K562 (cell line): ENCODE data around the gene CRIM1. TPM values are rescaled to one million over a fixed set of nuclear protein-coding genes. Genes with fewer than 3 reads are reported as not detected.

Experiments used
- ATAC-seq: fragments of 200-7000 bp; cut with Tn5 transposase; 3 replicates; pipeline ENCODE4 v1.9.1; 2020; ENCODE audit warnings: moderate library complexity
- BruUV-seq: library from RNA; stranded (reverse); fragments of 400-500 nt; replicated peaks from 2 replicates; lab custom pipeline; 2021; lab: Mats Ljungman, UMichigan
- CTCF ChIA-PET: fragments of 300-600 bp; formaldehyde crosslinking; extraction: SDS; loops from one replicate; lab custom pipeline; 2021; ENCODE audit warnings: low intra/inter-chr PET ratio; lab: Yijun Ruan, JAX
- POLR2A ChIA-PET: fragments of 300-600, 350-650 bp; sonication (Branson Sonifier 250); formaldehyde crosslinking; extraction: SDS; loops from one replicate; lab custom pipeline; 2021; ENCODE audit warnings: antibody characterized with exemption, inconsistent platforms; lab: Yijun Ruan, JAX
- DNase-seq, 4 experiments: peaks; one replicate each; pipeline versions ENCODE4 v3.0.0 to v3.0.0-alpha.2; 2011 to 2018; ENCODE audit warnings: low spot score in 3 of 4, mixed read lengths in 3 of 4; ENCODE audit errors: extremely low read depth in 1 of 4
- FAIRE-seq: peaks from 2 replicates; lab custom pipeline; 2011; peaks lifted over from hg19 to GRCh38; lab: Jason Lieb, UNC
- H2AFZ ChIP-seq: 2 replicates; pipeline ENCODE4 v1.6.0; 2011; ENCODE audit warnings: low read depth, low read length, control low read depth, inconsistent platforms
- H3K27ac ChIP-seq: fragments of 200-600 bp; 3 replicates; pipeline ENCODE4 v1.8.0; 2011; ENCODE audit warnings: low read depth, mild to moderate bottlenecking, control low read depth, inconsistent platforms, low read length, moderate library complexity, mixed read lengths; ENCODE audit errors: extremely low read depth
- H3K27me3 ChIP-seq, 2 experiments: fragments of 300-600 bp in 1 of 2; 2 replicates in 1 of 2; 3 replicates in 1 of 2; pipeline versions ENCODE4 v1.6.0 to v1.8.0; 2011; ENCODE audit warnings: inconsistent platforms in 2 of 2, low read length in 2 of 2, mild to moderate bottlenecking in 1 of 2, mixed read lengths in 1 of 2, moderate library complexity in 1 of 2; ENCODE audit not compliant: control insufficient read depth in 2 of 2, insufficient read depth in 2 of 2
- H3K36me3 ChIP-seq: fragments of 300-600 bp; 3 replicates; pipeline ENCODE4 v1.8.0; 2011; ENCODE audit warnings: mild to moderate bottlenecking, low read length, inconsistent platforms; ENCODE audit not compliant: control insufficient read depth, insufficient read depth
- H3K4me1 ChIP-seq, 2 experiments: fragments of 200-600 bp in 1 of 2; replicated peaks in 1 of 2; 2 replicates in 1 of 2; 3 replicates in 1 of 2; pipeline versions ENCODE4 v1.5.1 to v1.8.0; 2011; ENCODE audit warnings: inconsistent platforms in 2 of 2, low read length in 2 of 2, mild to moderate bottlenecking in 1 of 2, mixed read lengths in 1 of 2, moderate library complexity in 1 of 2; ENCODE audit not compliant: control insufficient read depth in 2 of 2, insufficient read depth in 2 of 2
- H3K4me2 ChIP-seq: 2 replicates; pipeline ENCODE4 v1.6.1; 2011; ENCODE audit warnings: low read length, control low read depth, inconsistent platforms, mixed read lengths; ENCODE audit not compliant: insufficient read depth
- H3K4me3 ChIP-seq: fragments of 200-600 bp; sonication (generic), shearing (Covaris generic); 2 replicates; pipeline ENCODE4 v1.5.1; 2016; ENCODE audit warnings: control low read depth, inconsistent platforms
- H3K79me2 ChIP-seq: fragments of 200-600 bp; 3 replicates; pipeline ENCODE4 v1.8.0; 2011; ENCODE audit warnings: low read length, inconsistent platforms; ENCODE audit not compliant: control insufficient read depth, insufficient read depth
- H3K9ac ChIP-seq, 2 experiments: 2 replicates each; pipeline versions ENCODE4 v1.6.0 to v1.6.1; 2011; ENCODE audit warnings: low read depth in 2 of 2, low read length in 2 of 2, control low read depth in 1 of 2, inconsistent platforms in 1 of 2, mild to moderate bottlenecking in 1 of 2, mixed read lengths in 1 of 2; ENCODE audit not compliant: insufficient read depth in 1 of 2
- H3K9me1 ChIP-seq: one replicate; pipeline ENCODE4 v1.6.0; 2011; ENCODE audit warnings: inconsistent platforms, mild to moderate bottlenecking, low read length, moderate library complexity; ENCODE audit not compliant: control insufficient read depth, insufficient read depth
- H3K9me3 ChIP-seq: replicated peaks from 2 replicates; pipeline ENCODE4 v1.5.1; 2011; ENCODE audit warnings: low read depth, low read length, inconsistent platforms; ENCODE audit not compliant: control insufficient read depth, insufficient read depth
- H4K20me1 ChIP-seq: replicated peaks from 2 replicates; pipeline ENCODE4 v1.6.1; 2011; ENCODE audit warnings: low read length, inconsistent platforms, mixed read lengths; ENCODE audit not compliant: control insufficient read depth, insufficient read depth
- ARID3B ChIP-seq: fragments of 250-450 bp; sonication (Bioruptor Pico); IDR thresholded peaks from 2 replicates; pipeline ENCODE4 v1.4.0; 2020; ENCODE audit warnings: borderline replicate concordance
- C11orf30 ChIP-seq: fragments of 450-650 bp; IDR thresholded peaks from 2 replicates; pipeline ENCODE4 v1.6.1; 2016; ENCODE audit warnings: low read depth, mild to moderate bottlenecking
- CGGBP1 ChIP-seq: fragments of 250-450 bp; sonication (Bioruptor Pico); IDR thresholded peaks from 2 replicates; pipeline ENCODE4 v1.9.0; 2021; ENCODE audit warnings: mild to moderate bottlenecking
- MEF2A ChIP-seq: IDR thresholded peaks from 2 replicates; pipeline ENCODE4 v1.6.1; 2011; ENCODE audit warnings: low read depth, mild to moderate bottlenecking, low read length, moderate library complexity; ENCODE audit not compliant: control insufficient read depth
- MEF2D ChIP-seq: conservative IDR thresholded peaks from 2 replicates; pipeline ENCODE4 v1.6.1; 2016; ENCODE audit warnings: low read depth, missing genetic modification characterization, missing compliant biosample characterization
- POLR2AphosphoS5 ChIP-seq: IDR thresholded peaks from 2 replicates; pipeline ENCODE4 v1.6.1; 2011; ENCODE audit warnings: mild to moderate bottlenecking, low read depth, low read length, moderate library complexity; ENCODE audit not compliant: control insufficient read depth, insufficient read depth
- POLR2B ChIP-seq: fragments of 450-650 bp; IDR thresholded peaks from 2 replicates; pipeline ENCODE4 v1.6.1; 2018; ENCODE audit warnings: low read depth; ENCODE audit not compliant: partially characterized antibody
- RAD21 ChIP-seq, 2 experiments: fragments of 250-450 bp in 1 of 2; fragments of 450-650 bp in 1 of 2; sonication (Bioruptor Pico) in 1 of 2; formaldehyde crosslinking in 1 of 2; IDR thresholded peaks in 1 of 2; conservative IDR thresholded peaks in 1 of 2; 2 replicates each; pipeline versions ENCODE4 v1.4.0 to v1.8.0; 2020 to 2022; ENCODE audit warnings: mild to moderate bottlenecking in 2 of 2, moderate library complexity in 1 of 2
- RCOR1 ChIP-seq, 2 experiments: IDR thresholded peaks; 2 replicates each; pipeline ENCODE4 v1.6.1; 2012; ENCODE audit warnings: low read depth in 2 of 2, low read length in 2 of 2, borderline replicate concordance in 1 of 2, improper control_type of control experiment in 1 of 2
- SOX6 ChIP-seq: fragments of 450-650 bp; IDR thresholded peaks from 2 replicates; pipeline ENCODE4 v1.6.1; 2014; ENCODE audit warnings: mild to moderate bottlenecking
- ZBTB11 ChIP-seq, 3 experiments: fragments of 200-800 bp in 1 of 3; fragments of 250-450 bp in 1 of 3; fragments of 450-650 bp in 1 of 3; sonication (Bioruptor Pico) in 1 of 3; sonication (Bioruptor generic) in 1 of 3; formaldehyde crosslinking in 1 of 3; IDR thresholded peaks; 2 replicates each; pipeline versions ENCODE4 v1.6.1 to v1.8.0; 2016 to 2022; ENCODE audit warnings: mild to moderate bottlenecking in 2 of 3, missing genetic modification characterization in 2 of 3, missing compliant biosample characterization in 1 of 3, moderate library complexity in 1 of 3
- ZNF384 ChIP-seq: IDR thresholded peaks from 2 replicates; pipeline ENCODE4 v1.6.1; 2012; ENCODE audit warnings: low read depth, low read length, improper control_type of control experiment
- ZNF740 ChIP-seq, 3 experiments: fragments of 200-800 bp in 1 of 3; sonication (Bioruptor generic) in 1 of 3; sonication (generic) in 1 of 3; formaldehyde crosslinking in 1 of 3; IDR thresholded peaks; 2 replicates each; pipeline versions ENCODE4 v1.6.1 to v1.8.0; 2016 to 2022; ENCODE audit warnings: mild to moderate bottlenecking in 2 of 3, missing compliant biosample characterization in 2 of 3, missing genetic modification characterization in 2 of 3, missing genetic modification reagents in 1 of 3
- WGBS: fragments of 100-300 bp; shearing (Covaris generic); methylation state at CpG from one replicate; pipeline ENCODE4 v1.1.6; 2016; ENCODE audit warnings: low coverage, mixed read lengths; ENCODE audit not compliant: insufficient coverage; ENCODE audit errors: missing lambda C conversion rate; 5-methylcytosine and 5-hydroxymethylcytosine counted together
- in situ Hi-C: fragments of 300-500 bp; cut with MboI; formaldehyde crosslinking; loops from 4 replicates; pipeline ENCODE4 v1.15.0; 2018; ENCODE audit warnings: inconsistent platforms, mixed read lengths
- intact Hi-C: fragments of 100-400 bp; cut with micrococcal nuclease; formaldehyde crosslinking; loops from 2 replicates; pipeline ENCODE4 v1.14.2; 2022
- polyA plus RNA-seq, 8 experiments: library from polyadenylated mRNA; depleted of rRNA in 4 of 8; stranded (reverse) in 5 of 8; unstranded in 3 of 8; fragments of >200 nt; fragmentation: Nextera tagmentation in 2 of 8; fragmentation: Illumina TruSeq in 1 of 8; extraction: Ambion mirVana in 2 of 8; extraction: Trizol in 1 of 8; gene quantifications; 2 replicates each; pipeline versions ENCODE4 v1.2.1 to v1.2.3, GENCODE V29; 2011 to 2014; ENCODE audit warnings: inconsistent platforms in 1 of 8, missing spikeins in 1 of 8
- total RNA-seq, 7 experiments: library from RNA; depleted of rRNA in 6 of 7; stranded (reverse); fragments of >200 nt in 6 of 7; fragmentation: Illumina TruSeq in 2 of 7; extraction: Trizol in 2 of 7; gene quantifications; 2 replicates each; pipeline versions ENCODE4 v1.2.1 to v1.2.3, GENCODE V29; 2011 to 2021; ENCODE audit warnings: low replicate concordance in 1 of 7

Gene CRIM1
- total and polyA plus RNA-seq, 9 of the 15 experiments (the other 6 are each of a cell fraction or from before 2014, with no cell fraction given): 0.01 to 0.36 (median 0.06) TPM; not detected in 1

- 0% methylated on average over 6 of the region's 6 CpGs for WGBS
- no peaks in the 10 kb centered on the region for H4K20me1 ChIP-seq
- no TSS peak for BruUV-seq
- no peak overlapping the region for H3K4me2 ChIP-seq
- ATAC-seq (peak; percentile 43), DNase-seq (peak in 2 of 4 experiments; percentile 40 to 45), FAIRE-seq (peak; percentile 55)
- H3K27ac ChIP-seq: no peak overlapping the region
- CTCF ChIA-PET: no interaction called here
- H3K9me1 ChIP-seq: no peaks in the 10 kb centered on the region
- H3K4me3 ChIP-seq: no peak overlapping the region
- in situ Hi-C loops: no loop called here
- intact Hi-C loops: no loop called here
- no peak overlapping the region for H2AFZ ChIP-seq
- peaks cover 0 to 4% of the 10 kb centered on the region in 2 experiments; a peak in 3 of 5 replicates for H3K27me3 ChIP-seq
- H3K4me1 ChIP-seq: peaks cover 0 to 33% of the 10 kb centered on the region in 2 experiments
- H3K79me2 ChIP-seq: no peaks in the 10 kb centered on the region
- POLR2A ChIA-PET: interaction anchor here (0.7 kb wide), 1 partner anchor 29 kb away, joined by 3 read pairs; no protein-coding TSS in a partner anchor
- H3K9ac ChIP-seq: no peak overlapping the region; a peak in 1 of 4 replicates
- no peaks in the 10 kb centered on the region for H3K36me3 ChIP-seq
- H3K9me3 ChIP-seq: no peaks in the 10 kb centered on the region
- TF ChIP-seq POLR2B: no peak
- TF ChIP-seq C11orf30: no peak
- TF ChIP-seq ZNF740 (CRISPR knock-in tag; IDR thresholded peaks at IDR 0.05): no peak
- TF ChIP-seq ZNF740 (tag; IDR thresholded peaks at IDR 0.05): no peak
- peak; percentile 51; the same call in 1 of the 2 replicates for TF ChIP-seq POLR2AphosphoS5
- peak; percentile 85 for TF ChIP-seq MEF2D (tag)
- TF ChIP-seq RAD21 (CRISPR knock-in tag; conservative IDR thresholded peaks at IDR 0.05 in 1 of 2, IDR thresholded peaks at IDR 0.05 in 1 of 2): no peak
- no peak for TF ChIP-seq RCOR1 (IDR thresholded peaks at IDR 0.05; ENCODE audit: borderline replicate concordance in 1 of 2, low read depth in 2 of 2, low read length in 2 of 2)
- TF ChIP-seq ZBTB11 (CRISPR knock-in tag; IDR thresholded peaks at IDR 0.05): no peak
- TF ChIP-seq SOX6: peak; percentile 53
- peak; percentile 87 for TF ChIP-seq MEF2A
- TF ChIP-seq ZNF384: peak; percentile 38; the same call in 1 of the 2 replicates
- no peak for TF ChIP-seq ARID3B (CRISPR knock-in tag)
- TF ChIP-seq CGGBP1 (CRISPR knock-in tag): no peak
These were observed 94.4 kb downstream of the CRIM1 start for GRCh38 chr2:36449943-36450392.
